Muscle of leg (tissue), 11 donors: ENCODE results near the gene CD9. TPM values are rescaled to one million over a fixed set of nuclear protein-coding genes. Genes with fewer than 3 reads are reported as not detected.
A peak's percentile ranks its signal among the peaks of the same experiment; 100 is the strongest.
"Not testable (repeated sequence)": the region's sequence is repeated elsewhere in the genome, so short reads cannot be mapped to it uniquely, and the experiment has no call there.

ENCODE experiments used
- DNase-seq: peaks from one replicate; pipeline ENCODE4 v3.0.0; 2013
- H3K27ac ChIP-seq: one replicate; pipeline ENCODE4 v1.5.1; 2013; ENCODE audit warnings: mild to moderate bottlenecking, low read length, control low read depth
- H3K27me3 ChIP-seq: one replicate; pipeline ENCODE4 v1.6.1; 2013; ENCODE audit warnings: low read length; ENCODE audit not compliant: control insufficient read depth, insufficient read depth
- H3K36me3 ChIP-seq: one replicate; pipeline ENCODE4 v1.6.1; 2013; ENCODE audit warnings: low read length; ENCODE audit not compliant: control insufficient read depth, insufficient read depth
- H3K4me1 ChIP-seq: one replicate; pipeline ENCODE4 v1.6.1; 2013; ENCODE audit warnings: low read length; ENCODE audit not compliant: control insufficient read depth, insufficient read depth
- H3K4me3 ChIP-seq: one replicate; pipeline ENCODE4 v1.5.1; 2013; ENCODE audit warnings: low read length, control low read depth
- H3K9me3 ChIP-seq: replicated peaks from 2 replicates; pipeline ENCODE4 v1.6.1; 2013; ENCODE audit warnings: low read depth, low read length; ENCODE audit not compliant: control insufficient read depth
- WGBS: methylation state at CpG from one replicate; pipeline ENCODE4 v1.1.5; 2013; ENCODE audit warnings: missing lambda C conversion rate; ENCODE audit not compliant: insufficient coverage; 5-methylcytosine and 5-hydroxymethylcytosine counted together
- polyA plus RNA-seq, 8 donors: library from polyadenylated mRNA; unstranded; fragments of 120-200 nt; gene quantifications; one replicate each; pipeline versions ENCODE4 v1.2.1 to v1.2.3, GENCODE V29; 2013; ENCODE audit warnings: inconsistent platforms in 1 of 8, low replicate concordance in 1 of 8; ENCODE audit not compliant: insufficient read length in 8 of 8, insufficient read depth in 1 of 8
- total RNA-seq: library from RNA; stranded (reverse); fragments of 120-200 nt; gene quantifications from one replicate; pipeline ENCODE4 v1.2.4, GENCODE V29; 2013

Gene CD9
- total and polyA plus RNA-seq, 9 donors, result 39.5 to 94.5 (median 60.7) TPM

DNA sequence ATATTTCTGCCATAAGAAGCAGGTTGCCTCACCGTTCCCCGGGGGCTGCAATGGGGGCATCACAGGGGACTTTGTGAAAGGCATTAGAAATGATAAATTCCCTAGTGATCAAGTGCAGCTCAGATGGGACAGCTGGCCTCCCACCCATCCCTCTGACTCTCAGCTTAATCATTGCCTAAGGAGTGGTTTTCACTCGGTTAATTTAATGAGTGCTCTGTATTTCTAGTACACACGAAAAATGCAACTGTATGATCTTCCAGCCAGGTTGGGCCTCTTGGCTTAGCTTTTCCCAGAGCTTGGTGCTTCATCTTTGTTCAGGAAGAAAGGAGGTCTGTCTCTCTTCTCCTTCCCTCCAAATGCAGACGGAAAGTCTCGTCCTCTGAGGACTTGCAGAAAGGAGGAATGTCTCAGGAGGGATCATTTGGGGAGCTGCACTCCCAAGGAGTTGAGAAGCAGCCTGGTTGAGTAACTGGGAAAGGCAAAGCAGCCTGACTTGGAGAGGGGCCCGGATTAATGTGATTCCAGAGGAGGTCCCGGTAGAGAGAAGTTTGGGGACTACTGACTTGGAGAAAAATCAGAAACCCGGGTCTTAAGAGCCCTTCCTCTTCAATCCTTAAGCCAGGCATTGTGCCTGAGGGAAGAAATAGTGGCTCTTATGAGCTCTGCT, 7.2 kb downstream of the CD9 start:
- WGBS, result 40% methylated on average over 2 of the region's 9 CpGs
- H3K4me1 ChIP-seq, result peaks cover 69% of the 10 kb centered on the region
- H3K4me3 ChIP-seq, result no peak overlapping the region

DNA sequence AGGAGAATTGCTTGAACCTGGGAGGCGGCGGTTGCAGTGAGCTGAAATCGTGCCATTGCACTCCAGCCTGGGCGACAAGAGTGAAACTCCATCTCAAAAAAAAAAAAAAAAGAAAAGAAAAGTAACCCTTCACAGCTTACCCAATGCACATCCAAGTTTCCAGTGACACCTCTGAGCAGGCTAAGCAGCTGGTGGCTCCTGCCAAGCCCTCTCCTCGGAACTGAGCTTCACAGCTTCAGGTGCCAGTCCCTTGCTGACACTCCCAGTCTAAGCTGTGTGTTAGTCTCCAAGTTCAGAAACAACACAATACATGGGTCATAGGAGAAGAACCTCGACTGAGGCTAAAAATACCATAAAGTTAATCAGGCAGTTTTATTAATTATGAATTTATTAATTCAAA, 7.9 kb downstream of the CD9 start:
- Histone ChIP-seq H3K36me3 (no peaks in the 10 kb centered on the region), H3K27me3 (peaks cover 2% of the 10 kb centered on the region), H3K27ac (no peak overlapping the region), H3K4me3 (no peak overlapping the region), H3K4me1 (peaks cover 62% of the 10 kb centered on the region), H3K9me3 (no peaks in the 10 kb centered on the region)
- DNase-seq, result peak; percentile 57
- no CpG with 5 or more reads among the region's 6 CpGs for WGBS

More for the DNA sequence above, 7.2 kb downstream of the CD9 start:
- peak; percentile 73 for DNase-seq
- no peaks in the 10 kb centered on the region for H3K36me3 ChIP-seq
- H3K9me3 ChIP-seq, result no peaks in the 10 kb centered on the region
- peaks cover 6% of the 10 kb centered on the region for H3K27me3 ChIP-seq
- peak overlapping the region; percentile 89 for H3K27ac ChIP-seq

DNA sequence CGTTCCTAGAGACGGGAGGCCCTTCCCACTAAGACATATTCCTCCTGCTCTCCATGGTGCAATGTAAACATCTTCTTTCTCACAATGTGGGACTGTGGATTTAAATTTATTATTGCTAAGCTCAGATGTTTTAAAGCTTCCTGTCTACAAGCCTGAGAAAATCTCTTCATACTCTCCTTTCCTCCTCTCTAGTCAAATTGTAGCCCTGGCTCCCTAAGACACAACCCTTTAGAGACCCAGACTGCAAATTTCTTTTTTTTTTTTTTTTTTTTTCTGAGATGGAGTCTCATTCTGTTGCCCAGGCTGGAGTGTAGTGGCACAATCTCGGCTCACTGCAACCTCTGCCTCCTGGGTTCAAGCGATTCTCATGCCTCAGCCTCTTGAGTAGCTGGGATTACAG, 9.2 kb downstream of the CD9 start:
- not testable (repeated sequence) for H3K4me3 ChIP-seq, DNase-seq, H3K27me3 ChIP-seq, H3K9me3 ChIP-seq, H3K36me3 ChIP-seq, H3K27ac ChIP-seq
- 100% methylated on average over 1 of the region's 4 CpGs for WGBS
- peaks cover 53% of the 10 kb centered on the region for H3K4me1 ChIP-seq

DNA sequence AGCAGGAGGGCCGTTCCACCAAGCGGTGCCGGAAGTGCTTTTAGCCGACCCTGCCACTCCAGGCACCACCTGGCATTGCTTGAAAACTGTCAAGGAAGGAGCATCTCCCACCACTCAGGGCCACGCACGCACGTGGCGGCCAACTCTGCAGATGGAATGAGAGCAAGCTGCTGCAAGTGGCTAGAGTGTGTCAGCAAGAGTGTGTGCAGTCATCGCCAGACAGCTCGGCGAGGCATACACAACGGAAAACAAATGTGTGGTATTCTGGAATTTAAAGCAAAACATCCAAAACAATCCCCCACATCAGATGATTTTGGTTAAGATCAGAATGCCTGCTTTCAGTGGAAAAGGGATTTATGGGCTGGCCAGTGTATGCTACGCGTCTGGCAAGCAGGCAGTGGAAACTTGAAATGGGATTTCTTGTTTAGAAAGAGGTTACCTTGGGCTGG, 11.2 kb downstream of the CD9 start:
- peaks cover 3% of the 10 kb centered on the region for H3K36me3 ChIP-seq
- peak overlapping the region; percentile 86 for H3K27ac ChIP-seq
- 58% methylated on average over 4 of the region's 14 CpGs for WGBS
- peaks cover 43% of the 10 kb centered on the region for H3K4me1 ChIP-seq
- H3K4me3 ChIP-seq, result no peak overlapping the region
- H3K9me3 ChIP-seq, result no peaks in the 10 kb centered on the region
- peaks cover 2% of the 10 kb centered on the region for H3K27me3 ChIP-seq
- peak; percentile 92 for DNase-seq

DNA sequence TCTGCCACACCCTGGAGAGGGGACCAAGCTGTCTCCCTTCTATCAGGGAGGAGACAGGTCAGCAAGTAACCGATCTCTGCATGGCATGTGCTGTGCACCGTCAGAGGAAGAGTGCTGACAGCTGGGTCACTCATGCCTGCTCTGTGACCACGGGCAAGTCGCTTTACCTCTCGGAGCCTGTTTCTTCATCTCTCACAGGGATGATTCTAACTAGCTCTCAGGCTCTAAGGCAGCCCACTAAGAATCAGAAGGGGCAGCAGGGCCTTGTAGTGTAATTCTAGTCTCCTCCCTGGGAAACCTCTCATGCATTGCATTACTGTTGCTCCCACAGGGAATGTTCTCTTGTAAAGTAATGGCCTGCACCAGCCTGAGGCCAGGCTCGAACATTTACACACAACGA, 11.9 kb downstream of the CD9 start:
- Histone ChIP-seq H3K4me3 (no peak overlapping the region), H3K27me3 (peaks cover 2% of the 10 kb centered on the region), H3K4me1 (peaks cover 41% of the 10 kb centered on the region), H3K9me3 (no peaks in the 10 kb centered on the region), H3K36me3 (peaks cover 3% of the 10 kb centered on the region), H3K27ac (peak overlapping the region; percentile 36)
- no peak for DNase-seq
- WGBS, result 50% methylated on average over 6 of the region's 7 CpGs

DNA sequence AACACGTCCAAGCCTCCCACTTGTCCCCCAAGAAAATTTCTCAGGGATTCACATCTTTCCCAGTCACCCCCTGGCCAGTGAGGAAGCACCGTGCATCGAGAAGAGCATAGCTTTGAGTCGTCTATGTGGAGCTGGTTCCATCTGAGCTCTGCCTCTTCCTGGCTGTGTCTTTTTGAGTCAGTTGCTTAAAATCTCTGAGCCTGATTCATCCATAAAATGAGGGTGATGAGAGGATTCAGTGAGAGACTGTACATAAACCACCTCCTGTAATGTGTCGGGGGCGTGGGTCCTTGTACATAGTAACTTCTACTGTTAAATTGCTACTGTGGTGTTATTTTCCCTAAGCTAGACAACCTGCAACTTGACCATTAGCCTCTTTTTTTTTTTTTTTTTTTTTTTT, 13.8 kb downstream of the CD9 start:
- no peaks in the 10 kb centered on the region for H3K9me3 ChIP-seq
- no peak overlapping the region for H3K4me3 ChIP-seq
- H3K27ac ChIP-seq, result no peak overlapping the region
- no peaks in the 10 kb centered on the region for H3K27me3 ChIP-seq
- DNase-seq, result no peak
- 70% methylated on average over 3 of the region's 6 CpGs for WGBS
- peaks cover 30% of the 10 kb centered on the region for H3K4me1 ChIP-seq
- H3K36me3 ChIP-seq, result peaks cover 3% of the 10 kb centered on the region

DNA sequence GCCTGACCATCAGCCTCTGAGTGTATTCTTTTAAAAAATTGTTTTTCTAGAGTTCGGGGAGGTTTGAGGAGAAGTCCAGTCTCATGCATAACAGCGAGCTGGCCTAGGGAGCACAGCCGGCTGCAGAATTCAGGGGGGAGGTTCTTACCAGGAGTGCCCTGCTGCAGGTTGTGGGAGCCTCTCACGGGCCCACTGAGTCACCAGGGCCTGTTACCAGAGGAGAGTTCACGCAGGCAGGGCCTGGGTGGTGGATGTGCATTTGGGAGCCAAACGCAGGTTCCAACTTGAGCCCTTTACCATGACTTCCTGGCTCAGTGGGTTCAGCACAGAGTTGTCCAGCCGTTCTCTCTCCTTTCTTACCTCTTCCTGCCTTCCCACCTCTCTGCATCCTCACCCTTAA, 14.4 kb downstream of the CD9 start:
- no peak for DNase-seq
- 77% methylated on average over 6 of the region's 7 CpGs for WGBS
- Histone ChIP-seq H3K27ac (no peak overlapping the region), H3K27me3 (no peaks in the 10 kb centered on the region), H3K4me3 (no peak overlapping the region), H3K36me3 (peaks cover 3% of the 10 kb centered on the region), H3K9me3 (no peaks in the 10 kb centered on the region), H3K4me1 (peaks cover 30% of the 10 kb centered on the region)

DNA sequence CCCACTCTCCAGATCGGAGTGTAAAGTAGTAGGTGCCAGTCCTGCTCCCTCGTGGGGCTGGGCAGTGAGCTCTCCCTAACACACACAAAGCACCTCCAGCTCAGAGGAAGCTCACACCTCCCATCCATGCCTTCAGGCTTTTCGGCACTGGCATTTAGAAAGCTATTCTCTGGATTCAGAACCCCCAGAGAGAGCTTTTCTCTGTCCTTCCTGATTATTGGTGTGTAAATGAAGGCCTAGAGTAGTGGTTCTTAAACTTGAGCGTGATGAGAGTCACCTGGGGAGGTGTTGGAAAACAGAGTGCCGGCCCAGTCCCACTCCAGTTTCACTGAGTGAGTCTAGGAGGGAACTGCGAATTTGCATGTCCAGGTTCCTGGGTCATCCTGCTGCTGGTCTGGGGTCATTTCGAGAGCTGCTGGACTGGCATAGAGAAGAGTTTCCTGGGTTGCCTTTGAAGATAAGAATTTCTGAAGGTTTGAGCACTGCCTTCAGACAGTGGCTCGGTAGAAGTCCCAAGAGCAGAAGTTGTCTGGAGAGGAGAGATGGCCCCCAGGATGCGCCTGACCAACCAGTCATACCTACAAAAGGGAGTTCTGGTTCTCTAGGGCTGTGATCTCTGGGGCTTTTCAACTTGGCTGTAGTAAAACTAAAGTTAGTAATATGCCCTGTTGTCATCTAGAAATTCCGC, 15.1 kb downstream of the CD9 start:
- no peak overlapping the region for H3K27ac ChIP-seq
- no peaks in the 10 kb centered on the region for H3K9me3 ChIP-seq
- H3K36me3 ChIP-seq, result peaks cover 3% of the 10 kb centered on the region
- H3K4me3 ChIP-seq, result no peak overlapping the region
- WGBS, result 80% methylated on average over 6 of the region's 10 CpGs
- no peak for DNase-seq
- H3K4me1 ChIP-seq, result peaks cover 27% of the 10 kb centered on the region
- no peaks in the 10 kb centered on the region for H3K27me3 ChIP-seq

DNA sequence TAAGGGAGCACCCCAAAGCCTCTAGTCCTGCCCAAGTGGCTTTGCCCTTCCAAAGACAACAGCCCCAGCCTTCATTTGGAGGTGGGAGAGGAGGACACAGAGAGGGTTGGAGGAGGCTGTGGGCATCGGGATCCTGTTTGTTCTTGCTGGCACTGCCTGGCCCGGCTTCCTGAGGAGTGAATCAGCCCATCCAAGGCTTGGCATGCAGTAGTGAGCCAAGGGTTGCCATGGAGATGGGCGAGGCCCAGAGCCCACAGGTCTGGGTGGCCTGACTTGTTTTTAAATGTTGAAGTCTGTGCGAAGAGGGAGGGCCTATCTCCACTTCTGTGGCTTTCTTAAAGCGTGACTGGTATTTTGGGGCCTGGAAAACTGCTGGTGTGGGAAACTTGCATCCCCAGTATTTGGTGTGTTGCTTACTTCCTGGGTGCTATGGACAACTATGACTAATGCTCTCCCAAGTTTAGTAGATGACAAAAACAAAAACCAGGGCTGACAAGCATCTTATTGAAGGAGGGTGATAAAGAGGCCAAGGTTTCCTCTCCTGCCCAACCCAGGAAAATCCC, 15.8 kb downstream of the CD9 start:
- no peak overlapping the region for H3K4me3 ChIP-seq
- WGBS, result 52% methylated on average over 5 of the region's 5 CpGs
- DNase-seq, result peak; percentile 62
- H3K4me1 ChIP-seq, result peaks cover 26% of the 10 kb centered on the region
- no peaks in the 10 kb centered on the region for H3K27me3 ChIP-seq
- H3K9me3 ChIP-seq, result no peaks in the 10 kb centered on the region
- H3K27ac ChIP-seq, result peak overlapping the region; percentile 32
- peaks cover 3% of the 10 kb centered on the region for H3K36me3 ChIP-seq

DNA sequence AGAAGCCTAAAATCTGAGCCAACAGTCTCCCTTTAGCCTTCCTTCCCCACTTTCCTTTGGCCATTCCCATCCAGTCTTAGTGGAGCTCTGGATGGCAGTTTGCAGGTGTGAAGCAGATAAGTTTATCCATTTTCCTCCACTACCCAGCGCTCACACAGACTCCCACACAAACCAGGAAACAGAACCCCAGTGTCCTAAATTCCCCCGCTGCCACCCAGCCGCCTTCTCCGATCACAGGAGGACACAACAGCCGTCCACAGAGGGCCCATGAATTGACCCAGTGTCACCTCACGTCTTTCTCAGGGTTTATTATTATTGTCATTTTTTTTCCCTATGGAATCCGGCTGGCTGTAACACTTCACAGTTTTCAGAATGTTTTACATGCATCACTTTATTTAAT, 16.4 kb downstream of the CD9 start:
- H3K27ac ChIP-seq, result no peak overlapping the region
- H3K27me3 ChIP-seq, result no peaks in the 10 kb centered on the region
- peaks cover 23% of the 10 kb centered on the region for H3K4me1 ChIP-seq
- WGBS, result 86% methylated on average over 4 of the region's 7 CpGs
- DNase-seq, result no peak
- H3K36me3 ChIP-seq, result peaks cover 3% of the 10 kb centered on the region
- H3K4me3 ChIP-seq, result no peak overlapping the region
- no peaks in the 10 kb centered on the region for H3K9me3 ChIP-seq
